Heart right ventricle (tissue), 16 donors: ENCODE results near the gene IRF2BPL. TPM values are rescaled to one million over a fixed set of nuclear protein-coding genes. Genes with fewer than 3 reads are reported as not detected.

Experiments used
- ATAC-seq, 8 donors: fragments of 200-7000 bp; cut with Tn5 transposase; one replicate each; pipeline ENCODE4 v1.9.1; 2020; ENCODE audit warnings: mild to moderate bottlenecking in 8 of 8, moderate library complexity in 8 of 8, moderate number of reproducible peaks in 1 of 8
- DNase-seq, 2 donors: peaks; one replicate each; pipeline ENCODE4 v3.0.0-alpha.2; 2020
- H3K27ac ChIP-seq, 10 donors: fragments of 200-600 bp; sonication (generic) in 2 of 10; one replicate each; pipeline versions ENCODE4 v1.5.0 to v1.8.0; 2020 to 2022; ENCODE audit warnings: mild to moderate bottlenecking in 3 of 10
- H3K27me3 ChIP-seq, 7 donors: fragments of 200-600 bp; one replicate each; pipeline ENCODE4 v1.8.0; 2021 to 2022; ENCODE audit warnings: mild to moderate bottlenecking in 2 of 7
- H3K36me3 ChIP-seq, 9 donors: fragments of 200-600 bp; sonication (generic) in 1 of 9; one replicate each; pipeline versions ENCODE4 v1.5.0 to v1.8.0; 2020 to 2022; ENCODE audit warnings: mild to moderate bottlenecking in 2 of 9
- H3K4me1 ChIP-seq, 9 donors: fragments of 200-600 bp; sonication (generic) in 1 of 9; one replicate each; pipeline versions ENCODE4 v1.5.0 to v1.8.0; 2020 to 2022; ENCODE audit warnings: mild to moderate bottlenecking in 4 of 9
- H3K4me3 ChIP-seq, 10 donors: fragments of 200-600 bp; sonication (generic) in 2 of 10; one replicate each; pipeline versions ENCODE4 v1.5.0 to v1.8.0; 2020 to 2022; ENCODE audit warnings: mild to moderate bottlenecking in 7 of 10, moderate library complexity in 2 of 10
- H3K9me3 ChIP-seq, 11 donors: fragments of 200-600 bp in 10 of 11; sonication (generic) in 2 of 11; one replicate each; pipeline versions ENCODE4 v1.5.0 to v1.8.0; 2013 to 2022; ENCODE audit warnings: mild to moderate bottlenecking in 2 of 11, control low read depth in 1 of 11, moderate library complexity in 1 of 11
- CTCF ChIP-seq, 9 donors: fragments of 200-600 bp; sonication (generic) in 2 of 9; IDR thresholded peaks; one replicate each; pipeline versions ENCODE4 v1.5.0 to v1.8.0; 2021 to 2022; ENCODE audit warnings: antibody characterized with exemption in 9 of 9, mild to moderate bottlenecking in 5 of 9, moderate library complexity in 1 of 9
- WGBS, 2 donors: extraction: QIAGEN DNeasy Blood & Tissue Kit; methylation state at CpG; one replicate each; pipeline ENCODE4 v1.1.7; 2013; ENCODE audit warnings: inconsistent platforms in 1 of 2; 5-methylcytosine and 5-hydroxymethylcytosine counted together
- intact Hi-C, 10 donors: fragments of 100-400 bp; cut with DNase I; formaldehyde crosslinking; loops; one replicate each; pipeline versions ENCODE4 v1.11.1 to v1.14.2; 2022
- polyA plus RNA-seq, 2 donors: library from polyadenylated mRNA; stranded (reverse); fragments of 200-250 nt; gene quantifications; one replicate each; pipeline ENCODE4 v1.2.3, GENCODE V29; 2013
- total RNA-seq, 10 donors: library from RNA; stranded (reverse); fragmentation: NEBNext Ultra II Directional in 3 of 10; extraction: Animal tissue kit (Norgen Biotek cat#: 25700) in 3 of 10; gene quantifications; one replicate each; pipeline versions ENCODE4 v1.2.1 to v1.2.4, GENCODE V29; 2021 to 2023
- donor health status: Arrhythmogenic right ventricular cardiomyopathy.
- donor health status: ischemic (EF 13 %, LVEDD 7.1; RV severe dilation, severe dysfunction).
- donor health status: healthy with polysubstance abuse.
- donor health status: DM: no; HTN: yes; CAD: no.
- donor health status: DM: no; HTN: no; CAD: no.
- donor health status: ischemic (EF 25% LVEDD 6.9; RV normal size, moderate dysfunction).
- donor health status: ischemic (EF 25% LVEDD 5.7; RV mildly dilated, moderate dysfunction).
- donor health status: healthy.
- donor health status: DM: yes; HTN: yes; CAD: no.
- donor health status: Ischemic cardiomyopathy.
- donor health status: ischemic (EF 35%, LVEDD 5.7; RV mildly dilated, moderate dysfunction).
- donor health status: nonischemic (EF 11% LVEDD 7.7; RV severe dilation, severe dysfunction).
- donor health status: DM: yes; HTN: yes; CAD: no.
- donor health status: PGD.
- donor health status: ischemic (EF 29% LVEDD 5.4; RV normal size, mild dysfunction).
- donor health status: nonischemic (EF 23%, LVEDD 6.1; RV moderate dilation, normal function).

The IRF2BPL gene
- total and polyA plus RNA-seq, 12 donors: 6.6 to 66.6 (median 34.7) TPM

- Histone ChIP-seq H3K36me3 (no peaks in the 10 kb centered on the region), H3K27me3 (no peaks in the 10 kb centered on the region), H3K9me3 (peaks cover 0 to 3% (median 0%) of the 10 kb centered on the region in 11 donors), H3K27ac (peak overlapping the region; percentile 72 to 94 (median 92)), H3K4me1 (peaks cover 12 to 48% (median 38%) of the 10 kb centered on the region in 9 donors), H3K4me3 (peak overlapping the region in 5 of 10 donors; percentile 26 to 42 (median 27))
- no peak for ATAC-seq
- DNase-seq: no peak
- intact Hi-C loops: loop anchor here in 3 of 10 donors (10.0 kb wide), 3 partner anchors 240 to 370 kb away; no protein-coding TSS in a partner anchor
- no peak for TF ChIP-seq CTCF (IDR thresholded peaks at IDR 0.05)
These were observed 46.5 kb upstream of the IRF2BPL start for GRCh38 chr14:77074969-77075368.

- Histone ChIP-seq H3K27me3 (no peaks in the 10 kb centered on the region), H3K9me3 (no peaks in the 10 kb centered on the region), H3K36me3 (no peaks in the 10 kb centered on the region), H3K4me3 (no peak overlapping the region), H3K4me1 (peaks cover 14 to 60% (median 48%) of the 10 kb centered on the region in 9 donors), H3K27ac (peak overlapping the region in 2 of 10 donors; percentile 13 to 15)
- TF ChIP-seq CTCF (IDR thresholded peaks at IDR 0.05): no peak
- intact Hi-C loops: loop anchor here in 4 of 10 donors (2.0 to 10.0 kb wide), 7 partner anchors 23 to 367 kb away; no protein-coding TSS in a partner anchor
- ATAC-seq: no peak
- 92 to 96% methylated on average over 3 of the region's 3 CpGs for WGBS, 2 donors
- no peak for DNase-seq
These were observed 43.5 kb upstream of the IRF2BPL start for GRCh38 chr14:77071938-77072388.

- Histone ChIP-seq H3K4me3 (no peak overlapping the region), H3K27ac (peak overlapping the region in 5 of 10 donors; percentile 71 to 82 (median 74)), H3K4me1 (peaks cover 6 to 53% (median 36%) of the 10 kb centered on the region in 9 donors), H3K27me3 (no peaks in the 10 kb centered on the region), H3K36me3 (no peaks in the 10 kb centered on the region), H3K9me3 (no peaks in the 10 kb centered on the region)
- intact Hi-C loops: loop anchor here in 7 of 10 donors (2.0 to 5.0 kb wide), 6 partner anchors 157 to 197 kb away; no protein-coding TSS in a partner anchor
- 83 to 89% methylated on average over 7 of the region's 7 CpGs for WGBS, 2 donors
- TF ChIP-seq CTCF (IDR thresholded peaks at IDR 0.05): no peak
- DNase-seq (no peak), ATAC-seq (no peak)
These were observed 41.0 kb upstream of the IRF2BPL start for GRCh38 chr14:77069551-77069950.

GRCh38 chr14:77068517-77069200, 40.2 kb upstream of the IRF2BPL start:
- TF ChIP-seq CTCF (IDR thresholded peaks at IDR 0.05): peak in 1 of 9 donors; percentile 12
- Histone ChIP-seq H3K27me3 (no peaks in the 10 kb centered on the region), H3K27ac (peak overlapping the region in 2 of 10 donors; percentile 37 to 51), H3K36me3 (no peaks in the 10 kb centered on the region), H3K4me3 (no peak overlapping the region), H3K4me1 (peaks cover 6 to 56% (median 39%) of the 10 kb centered on the region in 9 donors), H3K9me3 (no peaks in the 10 kb centered on the region)
- DNase-seq (no peak), ATAC-seq (no peak)
- 45 to 57% methylated on average over 5 of the region's 5 CpGs for WGBS, 2 donors
- intact Hi-C loops: loop anchor here in 9 of 10 donors (1.0 to 5.0 kb wide), 8 partner anchors 155 to 196 kb away; no protein-coding TSS in a partner anchor
